ENCODE measurements around the gene AMDHD2.

DNA sequence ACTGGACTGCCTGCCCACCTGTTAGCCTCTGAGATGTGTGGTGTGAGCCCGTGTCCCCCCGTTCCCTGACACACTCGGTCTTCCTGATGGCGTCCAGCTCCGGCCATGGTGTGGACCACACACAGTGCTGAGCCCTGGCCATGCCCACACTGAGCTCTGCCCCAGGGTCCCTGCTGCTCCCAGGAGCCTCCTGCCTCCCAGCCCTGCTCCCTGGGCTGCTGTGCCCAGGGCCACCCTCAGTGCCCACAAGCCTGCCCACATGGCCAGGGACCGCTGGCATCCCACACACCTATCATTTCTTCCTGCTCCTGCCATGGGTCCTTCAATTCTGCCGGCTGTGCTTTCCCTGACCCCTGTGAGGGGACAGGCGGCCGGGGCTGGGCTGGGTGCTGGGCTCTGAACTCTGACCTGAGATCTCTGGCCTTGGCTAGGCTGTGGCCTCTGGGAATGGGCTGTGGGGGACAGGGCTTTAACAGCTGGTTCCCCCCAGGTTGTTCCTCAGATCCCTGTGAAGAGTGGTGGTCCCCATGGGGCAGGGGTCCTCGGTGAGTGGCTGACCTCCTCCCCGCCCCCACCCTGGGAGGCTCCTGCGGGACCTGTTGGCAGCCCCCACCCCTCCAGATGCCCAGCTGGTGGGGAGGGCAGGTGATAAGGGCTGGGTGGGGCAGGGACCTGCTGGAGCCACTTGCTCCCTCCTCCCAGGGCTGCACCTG is 7.1 kb downstream of the AMDHD2 start:
- TF ChIP-seq EZH2phosphoT487 (IDR thresholded peaks at IDR 0.05; ENCODE audit: low read length) (no peak), EZH2 (optimal IDR thresholded peaks at IDR 0.05; ENCODE audit: low read depth, low read length) (no peak)
- TF ChIP-seq, protein P1, sequence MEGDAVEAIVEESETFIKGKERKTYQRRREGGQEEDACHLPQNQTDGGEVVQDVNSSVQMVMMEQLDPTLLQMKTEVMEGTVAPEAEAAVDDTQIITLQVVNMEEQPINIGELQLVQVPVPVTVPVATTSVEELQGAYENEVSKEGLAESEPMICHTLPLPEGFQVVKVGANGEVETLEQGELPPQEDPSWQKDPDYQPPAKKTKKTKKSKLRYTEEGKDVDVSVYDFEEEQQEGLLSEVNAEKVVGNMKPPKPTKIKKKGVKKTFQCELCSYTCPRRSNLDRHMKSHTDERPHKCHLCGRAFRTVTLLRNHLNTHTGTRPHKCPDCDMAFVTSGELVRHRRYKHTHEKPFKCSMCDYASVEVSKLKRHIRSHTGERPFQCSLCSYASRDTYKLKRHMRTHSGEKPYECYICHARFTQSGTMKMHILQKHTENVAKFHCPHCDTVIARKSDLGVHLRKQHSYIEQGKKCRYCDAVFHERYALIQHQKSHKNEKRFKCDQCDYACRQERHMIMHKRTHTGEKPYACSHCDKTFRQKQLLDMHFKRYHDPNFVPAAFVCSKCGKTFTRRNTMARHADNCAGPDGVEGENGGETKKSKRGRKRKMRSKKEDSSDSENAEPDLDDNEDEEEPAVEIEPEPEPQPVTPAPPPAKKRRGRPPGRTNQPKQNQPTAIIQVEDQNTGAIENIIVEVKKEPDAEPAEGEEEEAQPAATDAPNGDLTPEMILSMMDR (IDR thresholded peaks at IDR 0.05; ENCODE audit: low read length) = no peak

All from MM.1S (cell line).